Mesendoderm (in vitro differentiated cells): ENCODE data around the gene TATDN3.
"Not testable (repeated sequence)": the region's sequence is repeated elsewhere in the genome, so short reads cannot be mapped to it uniquely, and the experiment has no call there.

Experiments
- DNase-seq: peaks from one replicate; pipeline ENCODE4 v3.0.0; 2013
- H2AK5ac ChIP-seq: 2 replicates; pipeline ENCODE4 v1.6.1; 2013; ENCODE audit warnings: low read length, inconsistent platforms
- H2BK120ac ChIP-seq: 2 replicates; pipeline ENCODE4 v1.6.1; 2013; ENCODE audit warnings: low read depth, mild to moderate bottlenecking, low read length, moderate library complexity, mixed read lengths
- H2BK15ac ChIP-seq: replicated peaks from 2 replicates; pipeline ENCODE4 v1.6.1; 2013; ENCODE audit warnings: low read depth, mild to moderate bottlenecking, moderate library complexity
- H2BK5ac ChIP-seq: 2 replicates; pipeline ENCODE4 v1.6.1; 2013; ENCODE audit warnings: low read length, inconsistent platforms
- H3K18ac ChIP-seq: 2 replicates; pipeline ENCODE4 v1.6.1; 2013; ENCODE audit warnings: mild to moderate bottlenecking, low read length, mixed read lengths
- H3K23ac ChIP-seq: one replicate; pipeline ENCODE4 v1.6.1; 2013; ENCODE audit warnings: low read length
- H3K27ac ChIP-seq: 2 replicates; pipeline ENCODE4 v1.5.1; 2013; ENCODE audit warnings: low read depth, mild to moderate bottlenecking, inconsistent platforms, low read length, moderate library complexity
- H3K27me3 ChIP-seq: 2 replicates; pipeline ENCODE4 v1.6.1; 2013; ENCODE audit warnings: low read length, control low read depth, mild to moderate bottlenecking, inconsistent platforms; ENCODE audit not compliant: insufficient read depth, poor library complexity
- H3K36me3 ChIP-seq: 2 replicates; pipeline ENCODE4 v1.6.1; 2013; ENCODE audit warnings: low read length, inconsistent platforms; ENCODE audit not compliant: control insufficient read depth, insufficient read depth
- H3K4ac ChIP-seq: one replicate; pipeline ENCODE4 v1.6.1; 2013; ENCODE audit warnings: low read depth, mild to moderate bottlenecking, low read length, moderate library complexity
- H3K4me1 ChIP-seq: 2 replicates; pipeline ENCODE4 v1.6.1; 2013; ENCODE audit warnings: low read depth, low read length, inconsistent platforms; ENCODE audit not compliant: control insufficient read depth
- H3K4me2 ChIP-seq: 2 replicates; pipeline ENCODE4 v1.6.1; 2013; ENCODE audit warnings: low read length
- H3K4me3 ChIP-seq: 2 replicates; pipeline ENCODE4 v1.5.1; 2013; ENCODE audit warnings: mild to moderate bottlenecking, low read length
- H3K56ac ChIP-seq: one replicate; pipeline ENCODE4 v1.6.1; 2013; ENCODE audit warnings: low read length
- H3K79me1 ChIP-seq: 2 replicates; pipeline ENCODE4 v1.6.1; 2013; ENCODE audit warnings: low read length, inconsistent platforms
- H3K79me2 ChIP-seq: 2 replicates; pipeline ENCODE4 v1.6.1; 2013; ENCODE audit warnings: mild to moderate bottlenecking, low read length; ENCODE audit not compliant: control insufficient read depth, insufficient read depth
- H3K9ac ChIP-seq: 2 replicates; pipeline ENCODE4 v1.6.1; 2013; ENCODE audit warnings: low read length, inconsistent platforms
- H4K5ac ChIP-seq: one replicate; pipeline ENCODE4 v1.6.1; 2013; ENCODE audit warnings: low read length
- H4K8ac ChIP-seq: one replicate; pipeline ENCODE4 v1.6.1; 2013; ENCODE audit warnings: low read depth, mild to moderate bottlenecking, control low read depth, low read length, moderate library complexity
- WGBS: extraction: QIAGEN DNeasy Blood & Tissue Kit; methylation state at CpG from one replicate; pipeline ENCODE4 v1.1.7; 2013; ENCODE audit warnings: low lambda C conversion rate, missing lambda C conversion rate; ENCODE audit not compliant: insufficient coverage; ENCODE audit errors: extremely low coverage; 5-methylcytosine and 5-hydroxymethylcytosine counted together

The TATDN3 gene

GRCh38 chr1:212760126-212760823, 31.4 kb upstream of the TATDN3 start:
- no CpG with 5 or more reads among the region's 10 CpGs for WGBS
- peak; percentile 77 for DNase-seq

GRCh38 chr1:212762234-212762633, 29.5 kb upstream of the TATDN3 start:
- Histone ChIP-seq H3K4ac (no peak overlapping the region), H3K27me3 (no peaks in the 10 kb centered on the region), H3K23ac (no peak overlapping the region), H3K79me1 (peaks cover 11% of the 10 kb centered on the region), H3K18ac (no peak overlapping the region), H3K27ac (no peak overlapping the region), H3K4me3 (no peak overlapping the region), H3K36me3 (no peaks in the 10 kb centered on the region), H3K56ac (no peak overlapping the region), H2AK5ac (no peak overlapping the region), H3K79me2 (peaks cover 6% of the 10 kb centered on the region), H3K4me1 (no peaks in the 10 kb centered on the region), H3K9ac (no peak overlapping the region), H2BK5ac (no peak overlapping the region), H2BK15ac (no peak overlapping the region), H4K5ac (no peak overlapping the region), H3K4me2 (no peak overlapping the region), H2BK120ac (no peak overlapping the region), H4K8ac (no peak overlapping the region)
- no CpG with 5 or more reads among the region's 4 CpGs for WGBS
- DNase-seq, result no peak

More at GRCh38 chr1:212760126-212760823, 31.4 kb upstream of the TATDN3 start:
- no peak overlapping the region for H2AK5ac ChIP-seq
- H2BK120ac ChIP-seq, result no peak overlapping the region
- no peak overlapping the region for H2BK5ac ChIP-seq
- H3K23ac ChIP-seq, result no peak overlapping the region
- no peaks in the 10 kb centered on the region for H3K27me3 ChIP-seq
- peaks cover 11% of the 10 kb centered on the region for H3K79me1 ChIP-seq
- no peak overlapping the region for H2BK15ac ChIP-seq
- H3K27ac ChIP-seq, result no peak overlapping the region
- H3K9ac ChIP-seq, result no peak overlapping the region
- no peaks in the 10 kb centered on the region for H3K36me3 ChIP-seq
- no peak overlapping the region for H3K4ac ChIP-seq
- no peak overlapping the region for H4K5ac ChIP-seq
- no peak overlapping the region for H3K4me2 ChIP-seq
- H3K4me1 ChIP-seq, result no peaks in the 10 kb centered on the region
- H3K56ac ChIP-seq, result no peak overlapping the region
- no peak overlapping the region for H3K4me3 ChIP-seq
- H3K79me2 ChIP-seq, result peaks cover 6% of the 10 kb centered on the region
- no peak overlapping the region for H3K18ac ChIP-seq
- H4K8ac ChIP-seq, result no peak overlapping the region

- no peak overlapping the region for H4K8ac ChIP-seq
- no peaks in the 10 kb centered on the region for H3K4me1 ChIP-seq
- peaks cover 6% of the 10 kb centered on the region for H3K79me2 ChIP-seq
- H2AK5ac ChIP-seq, result no peak overlapping the region
- H3K79me1 ChIP-seq, result peaks cover 11% of the 10 kb centered on the region
- H3K23ac ChIP-seq, result no peak overlapping the region
- no peak overlapping the region for H3K9ac ChIP-seq
- no peak overlapping the region for H3K27ac ChIP-seq
- H3K27me3 ChIP-seq, result no peaks in the 10 kb centered on the region
- no peak overlapping the region for H3K4me3 ChIP-seq
- H3K4ac ChIP-seq, result no peak overlapping the region
- no peak overlapping the region for H3K18ac ChIP-seq
- no peak overlapping the region for H4K5ac ChIP-seq
- no peak overlapping the region for H3K4me2 ChIP-seq
- no peak overlapping the region for H2BK120ac ChIP-seq
- no peak overlapping the region for H3K56ac ChIP-seq
- no CpG with 5 or more reads among the region's 9 CpGs for WGBS
- DNase-seq, result no peak
- H2BK5ac ChIP-seq, result no peak overlapping the region
- H2BK15ac ChIP-seq, result no peak overlapping the region
- no peaks in the 10 kb centered on the region for H3K36me3 ChIP-seq
Measured at GRCh38 chr1:212762839-212763238, 28.9 kb upstream of the TATDN3 start.

- not testable (repeated sequence) for H4K8ac ChIP-seq, H3K4me2 ChIP-seq, DNase-seq, H3K18ac ChIP-seq, H3K4me3 ChIP-seq, H3K36me3 ChIP-seq, H3K79me1 ChIP-seq, H2BK5ac ChIP-seq, H3K23ac ChIP-seq, H3K79me2 ChIP-seq, H4K5ac ChIP-seq, H2BK15ac ChIP-seq, H3K4ac ChIP-seq, H3K9ac ChIP-seq, H3K56ac ChIP-seq, H2AK5ac ChIP-seq, H3K27ac ChIP-seq, H3K4me1 ChIP-seq, H3K27me3 ChIP-seq, H2BK120ac ChIP-seq
- no CpG with 5 or more reads among the region's 1 CpG for WGBS
Measured at GRCh38 chr1:212764718-212765281, 26.9 kb upstream of the TATDN3 start.

GRCh38 chr1:212766825-212767224, 24.9 kb upstream of the TATDN3 start:
- H3K4ac ChIP-seq, H3K4me1 ChIP-seq, H3K4me2 ChIP-seq, H2BK15ac ChIP-seq, H2AK5ac ChIP-seq, H3K4me3 ChIP-seq, H3K79me1 ChIP-seq, H4K8ac ChIP-seq, H4K5ac ChIP-seq, H3K23ac ChIP-seq, H2BK120ac ChIP-seq, H3K36me3 ChIP-seq, H3K18ac ChIP-seq, H3K79me2 ChIP-seq, DNase-seq, H3K9ac ChIP-seq, H3K56ac ChIP-seq, H3K27me3 ChIP-seq, H3K27ac ChIP-seq, H2BK5ac ChIP-seq: not testable (repeated sequence)
- no CpG with 5 or more reads among the region's 2 CpGs for WGBS
